Peyer's patch (tissue), 4 donors: ENCODE results near the gene LMX1B.

ENCODE experiments used
- POLR2A ChIP-seq, 2 donors: fragments of 450-650 bp; IDR thresholded peaks; one replicate each; pipeline ENCODE4 v1.5.1; 2017; ENCODE audit warnings: antibody characterized with exemption in 2 of 2, mild to moderate bottlenecking in 2 of 2, moderate library complexity in 2 of 2
- TF ChIP-seq, protein P1 (sequence below), 6 experiments: fragments of 450-650 bp in 4 of 6; fragments of 200-600 bp in 2 of 6; sonication (generic) in 1 of 6; IDR thresholded peaks; one replicate each; pipeline ENCODE4 v1.5.1; 2017 to 2019; ENCODE audit warnings: antibody characterized with exemption in 6 of 6, mild to moderate bottlenecking in 3 of 6, moderate library complexity in 1 of 6

DNA sequence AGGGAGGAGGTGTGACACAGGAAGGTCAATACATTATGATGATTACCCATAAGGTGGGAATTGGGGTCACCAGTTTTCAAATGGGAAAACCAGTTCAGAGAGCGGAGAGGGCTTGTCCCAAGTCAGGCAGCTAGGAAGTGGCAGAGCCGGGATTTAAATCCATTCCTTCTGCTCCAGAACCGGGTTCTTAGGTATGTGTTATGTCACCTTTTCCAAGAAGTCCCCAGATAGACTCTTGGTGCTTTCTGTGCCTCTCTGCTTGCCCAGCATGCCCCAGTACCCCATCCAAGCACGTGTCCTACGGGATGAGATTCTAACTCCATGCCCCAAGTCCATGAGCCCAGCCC is 69.9 kb downstream of the LMX1B start:
- TF ChIP-seq, protein P1, sequence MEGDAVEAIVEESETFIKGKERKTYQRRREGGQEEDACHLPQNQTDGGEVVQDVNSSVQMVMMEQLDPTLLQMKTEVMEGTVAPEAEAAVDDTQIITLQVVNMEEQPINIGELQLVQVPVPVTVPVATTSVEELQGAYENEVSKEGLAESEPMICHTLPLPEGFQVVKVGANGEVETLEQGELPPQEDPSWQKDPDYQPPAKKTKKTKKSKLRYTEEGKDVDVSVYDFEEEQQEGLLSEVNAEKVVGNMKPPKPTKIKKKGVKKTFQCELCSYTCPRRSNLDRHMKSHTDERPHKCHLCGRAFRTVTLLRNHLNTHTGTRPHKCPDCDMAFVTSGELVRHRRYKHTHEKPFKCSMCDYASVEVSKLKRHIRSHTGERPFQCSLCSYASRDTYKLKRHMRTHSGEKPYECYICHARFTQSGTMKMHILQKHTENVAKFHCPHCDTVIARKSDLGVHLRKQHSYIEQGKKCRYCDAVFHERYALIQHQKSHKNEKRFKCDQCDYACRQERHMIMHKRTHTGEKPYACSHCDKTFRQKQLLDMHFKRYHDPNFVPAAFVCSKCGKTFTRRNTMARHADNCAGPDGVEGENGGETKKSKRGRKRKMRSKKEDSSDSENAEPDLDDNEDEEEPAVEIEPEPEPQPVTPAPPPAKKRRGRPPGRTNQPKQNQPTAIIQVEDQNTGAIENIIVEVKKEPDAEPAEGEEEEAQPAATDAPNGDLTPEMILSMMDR (IDR thresholded peaks at IDR 0.05) = no peak
- TF ChIP-seq POLR2A (IDR thresholded peaks at IDR 0.05) = no peak
